Fibroblast of gingiva (primary cell): ENCODE data around the gene CAND2.

Experiments used
- DNase-seq: peaks from one replicate; pipeline ENCODE4 v3.0.0-alpha.2; 2011; ENCODE audit warnings: low read depth

CAND2 gene

GRCh38 chr3:12807601-12808359, 11.3 kb downstream of the CAND2 start:
- no peak for DNase-seq

GRCh38 chr3:12808587-12808986, 12.1 kb downstream of the CAND2 start:
- DNase-seq = no peak

- DNase-seq = no peak
Measured at GRCh38 chr3:12809001-12809400, 12.5 kb downstream of the CAND2 start.

GRCh38 chr3:12809435-12809834, 13.0 kb downstream of the CAND2 start:
- no peak for DNase-seq

GRCh38 chr3:12810013-12810780, 13.7 kb downstream of the CAND2 start:
- peak; percentile 88 for DNase-seq

- no peak for DNase-seq
Measured at GRCh38 chr3:12810961-12811360, 14.5 kb downstream of the CAND2 start.

- DNase-seq = no peak
Measured at GRCh38 chr3:12812812-12813211, 16.3 kb downstream of the CAND2 start.

GRCh38 chr3:12813967-12814366, 17.5 kb downstream of the CAND2 start:
- DNase-seq = no peak

GRCh38 chr3:12815078-12815477, 18.6 kb downstream of the CAND2 start:
- DNase-seq = no peak

GRCh38 chr3:12815719-12816118, 19.2 kb downstream of the CAND2 start:
- DNase-seq = no peak

- DNase-seq = no peak
Measured at GRCh38 chr3:12816521-12817342, 20.3 kb downstream of the CAND2 start.

GRCh38 chr3:12817343-12817710, 20.8 kb downstream of the CAND2 start:
- no peak for DNase-seq

GRCh38 chr3:12818273-12818672, 21.8 kb downstream of the CAND2 start:
- DNase-seq = no peak

- no peak for DNase-seq
Measured at GRCh38 chr3:12818773-12819172, 22.3 kb downstream of the CAND2 start.

GRCh38 chr3:12822725-12823373, 26.4 kb downstream of the CAND2 start:
- no peak for DNase-seq

GRCh38 chr3:12824299-12824698, 27.8 kb downstream of the CAND2 start:
- DNase-seq = no peak

- no peak for DNase-seq
Measured at GRCh38 chr3:12825156-12825555, 28.7 kb downstream of the CAND2 start.

- no peak for DNase-seq
Measured at GRCh38 chr3:12828751-12829150, 32.3 kb downstream of the CAND2 start.

- no peak for DNase-seq
Measured at GRCh38 chr3:12829404-12829803, 32.9 kb downstream of the CAND2 start.

GRCh38 chr3:12829886-12830784, 33.7 kb downstream of the CAND2 start:
- DNase-seq = no peak

GRCh38 chr3:12830785-12831156, 34.3 kb downstream of the CAND2 start:
- no peak for DNase-seq
